NCI-H146 (cell line): Measurements from ENCODE around the gene KCNIP2.

Experiments
- DNase-seq: peaks from one replicate; lab custom pipeline; 2025; lab: John Stamatoyannopoulos, UW

Gene KCNIP2

GRCh38 chr10:101843032-101844021, at the start of gene KCNIP2:
Gene KCNIP2, minus strand, starts transcription at chr10:101843800. Its CDS starts 232 bp downstream, at chr10:101843568.
- no peak for DNase-seq

- no peak for DNase-seq
Measured at GRCh38 chr10:101892782-101893391, 49.3 kb upstream of the KCNIP2 start.

GRCh38 chr10:101889256-101890210, 45.9 kb upstream of the KCNIP2 start:
- DNase-seq = peak; percentile 74

GRCh38 chr10:101888251-101888949, 44.8 kb upstream of the KCNIP2 start:
- no peak for DNase-seq

GRCh38 chr10:101887775-101888174, 44.2 kb upstream of the KCNIP2 start:
- no peak for DNase-seq

- DNase-seq = no peak
Measured at GRCh38 chr10:101886521-101887312, 43.1 kb upstream of the KCNIP2 start.

GRCh38 chr10:101881036-101881774, 37.6 kb upstream of the KCNIP2 start:
- DNase-seq = no peak

- no peak for DNase-seq
Measured at GRCh38 chr10:101880232-101880573, 36.6 kb upstream of the KCNIP2 start.

GRCh38 chr10:101879456-101880231, 36.0 kb upstream of the KCNIP2 start:
- DNase-seq = no peak

- DNase-seq = no peak
Measured at GRCh38 chr10:101878869-101879268, 35.3 kb upstream of the KCNIP2 start.

GRCh38 chr10:101875068-101875688, 31.6 kb upstream of the KCNIP2 start:
- no peak for DNase-seq

- no peak for DNase-seq
Measured at GRCh38 chr10:101874252-101874651, 30.7 kb upstream of the KCNIP2 start.

GRCh38 chr10:101867931-101868330, 24.3 kb upstream of the KCNIP2 start:
- DNase-seq = no peak

GRCh38 chr10:101859530-101859929, 15.9 kb upstream of the KCNIP2 start:
- DNase-seq = no peak

GRCh38 chr10:101858723-101859500, 15.3 kb upstream of the KCNIP2 start:
- no peak for DNase-seq

GRCh38 chr10:101857802-101858476, 14.3 kb upstream of the KCNIP2 start:
- no peak for DNase-seq

GRCh38 chr10:101856626-101857025, 13.0 kb upstream of the KCNIP2 start:
- DNase-seq = no peak
